Fibroblast of the aortic adventitia (primary cell): ENCODE data around the gene FBLN1. TPM values are rescaled to one million over a fixed set of nuclear protein-coding genes. Genes with fewer than 3 reads are reported as not detected.

Experiments used
- DNase-seq: peaks from one replicate; pipeline ENCODE4 v3.0.0-alpha.2; 2010; ENCODE audit warnings: low read depth
- H3K4me3 ChIP-seq: 2 replicates; pipeline ENCODE4 v1.5.1; 2011; ENCODE audit warnings: low read depth, mild to moderate bottlenecking, control low read depth, low read length, moderate library complexity
- CTCF ChIP-seq: IDR thresholded peaks from 2 replicates; pipeline ENCODE4 v1.5.1; 2011; ENCODE audit warnings: mild to moderate bottlenecking, low read length, control low read depth, inconsistent platforms; ENCODE audit not compliant: insufficient read depth
- small RNA-seq: library from RNA; depleted of rRNA; stranded (forward); fragments of <200 nt; gene quantifications from one replicate; pipeline ENCODE3, GENCODE V24; 2012
- total RNA-seq: library from RNA; depleted of rRNA; stranded (reverse); fragments of >200 nt; gene quantifications from 2 replicates; pipeline ENCODE4 v1.2.3, GENCODE V29; 2012; ENCODE audit warnings: low replicate concordance

The FBLN1 gene
- total RNA-seq, 1 donor, result 561 TPM

DNA sequence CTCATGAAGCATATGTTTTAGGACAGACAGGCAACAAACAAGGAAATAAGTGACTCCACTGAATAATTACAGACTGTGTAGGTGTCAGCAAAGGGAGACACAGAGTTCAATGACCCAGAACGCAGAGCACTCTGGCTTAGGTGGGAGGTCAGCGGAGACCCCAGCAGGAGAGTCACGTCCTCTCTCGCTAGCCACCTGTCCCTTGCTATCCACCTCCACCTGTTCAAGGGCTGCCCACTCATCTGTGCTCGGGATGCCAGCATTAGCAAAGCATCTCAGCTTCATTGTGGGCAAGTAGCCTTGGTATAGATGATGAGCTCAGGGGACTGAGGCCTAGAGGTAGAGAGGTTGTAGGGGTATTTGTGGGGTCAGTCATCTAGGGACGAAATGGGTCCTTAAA, 147.1 kb downstream of the FBLN1 start:
- no peak for TF ChIP-seq CTCF
- no peak overlapping the region for H3K4me3 ChIP-seq
- no peak for DNase-seq

GRCh38 chr22:45650721-45651120, 148.0 kb downstream of the FBLN1 start:
- H3K4me3 ChIP-seq, result no peak overlapping the region
- no peak for TF ChIP-seq CTCF
- no peak for DNase-seq

Small RNA genes within 50 kb of the gene (small RNA-seq; reads per million reads assigned to genes)
- gene RNU6-1161P, result not detected

Other genes starting within 250 kb of the FBLN1 start
- gene UPK3A, start 217.9 kb upstream of the FBLN1 start, total RNA-seq, result not detected in 2 replicates
- gene FAM118A, start 192.9 kb upstream of the FBLN1 start, total RNA-seq, result 18.4 and 78.0 TPM in 2 replicates
- 0.08 and 0.09 TPM in 2 replicates for gene SMC1B, start 89.3 kb upstream of the FBLN1 start, total RNA-seq
- 5.7 TPM in 1 of 2 replicates, not detected in the other for gene RIBC2, start 89.2 kb upstream of the FBLN1 start, total RNA-seq
- gene ATXN10, start 169.0 kb downstream of the FBLN1 start, total RNA-seq, result 130 and 261 TPM in 2 replicates